ENCODE results near the gene FHIT.

GRCh38 chr3:61060411-61060861, 190.8 kb downstream of the FHIT start:
- TF ChIP-seq, protein P1, sequence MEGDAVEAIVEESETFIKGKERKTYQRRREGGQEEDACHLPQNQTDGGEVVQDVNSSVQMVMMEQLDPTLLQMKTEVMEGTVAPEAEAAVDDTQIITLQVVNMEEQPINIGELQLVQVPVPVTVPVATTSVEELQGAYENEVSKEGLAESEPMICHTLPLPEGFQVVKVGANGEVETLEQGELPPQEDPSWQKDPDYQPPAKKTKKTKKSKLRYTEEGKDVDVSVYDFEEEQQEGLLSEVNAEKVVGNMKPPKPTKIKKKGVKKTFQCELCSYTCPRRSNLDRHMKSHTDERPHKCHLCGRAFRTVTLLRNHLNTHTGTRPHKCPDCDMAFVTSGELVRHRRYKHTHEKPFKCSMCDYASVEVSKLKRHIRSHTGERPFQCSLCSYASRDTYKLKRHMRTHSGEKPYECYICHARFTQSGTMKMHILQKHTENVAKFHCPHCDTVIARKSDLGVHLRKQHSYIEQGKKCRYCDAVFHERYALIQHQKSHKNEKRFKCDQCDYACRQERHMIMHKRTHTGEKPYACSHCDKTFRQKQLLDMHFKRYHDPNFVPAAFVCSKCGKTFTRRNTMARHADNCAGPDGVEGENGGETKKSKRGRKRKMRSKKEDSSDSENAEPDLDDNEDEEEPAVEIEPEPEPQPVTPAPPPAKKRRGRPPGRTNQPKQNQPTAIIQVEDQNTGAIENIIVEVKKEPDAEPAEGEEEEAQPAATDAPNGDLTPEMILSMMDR (IDR thresholded peaks at IDR 0.05): no peak
- TF ChIP-seq POLR2A (IDR thresholded peaks at IDR 0.05): no peak
